H1 (cell line): ENCODE results near the gene CAPN10. TPM values are rescaled to one million over a fixed set of nuclear protein-coding genes. Genes with fewer than 3 reads are reported as not detected.

Experiments used
- BCL11A ChIP-seq, 2 experiments: IDR thresholded peaks; one replicate each; pipeline ENCODE4 v1.6.1; 2011; ENCODE audit warnings: low read depth in 2 of 2, low read length in 2 of 2, mild to moderate bottlenecking in 2 of 2
- CHD1 ChIP-seq: IDR thresholded peaks from 2 replicates; pipeline ENCODE4 v1.6.1; 2012; ENCODE audit warnings: low read depth, low read length, improper control_type of control experiment
- EGR1 ChIP-seq: IDR thresholded peaks from 2 replicates; pipeline ENCODE4 v1.6.1; 2011; ENCODE audit warnings: low read depth, low read length, borderline replicate concordance
- EP300 ChIP-seq, 2 experiments: IDR thresholded peaks; 1 replicate in 1 of 2; 2 replicates in 1 of 2; pipeline ENCODE4 v1.6.1; 2011 to 2012; ENCODE audit warnings: low read depth in 2 of 2, low read length in 2 of 2, mild to moderate bottlenecking in 2 of 2, borderline replicate concordance in 1 of 2, inconsistent platforms in 1 of 2, moderate library complexity in 1 of 2
- GTF2F1 ChIP-seq: IDR thresholded peaks from 2 replicates; pipeline ENCODE4 v1.6.1; 2012; ENCODE audit warnings: low read depth, low read length, improper control_type of control experiment, borderline replicate concordance
- MAFK ChIP-seq: IDR thresholded peaks from 2 replicates; pipeline ENCODE4 v1.6.1; 2012; ENCODE audit warnings: low read depth, mild to moderate bottlenecking, improper control_type of control experiment, low read length
- NRF1 ChIP-seq: IDR thresholded peaks from 2 replicates; pipeline ENCODE4 v1.6.1; 2011; ENCODE audit warnings: mild to moderate bottlenecking, low read depth, low read length, improper control_type of control experiment
- PHF8 ChIP-seq: fragments of 200-600 bp; sonication (generic); conservative IDR thresholded peaks from 2 replicates; pipeline ENCODE4 v1.7.1; 2012; ENCODE audit warnings: low read depth, mild to moderate bottlenecking, inconsistent platforms, low read length, moderate library complexity
- RBBP5 ChIP-seq: IDR thresholded peaks from 2 replicates; pipeline ENCODE4 v1.7.1; 2012; ENCODE audit warnings: low read depth, mild to moderate bottlenecking, inconsistent platforms, low read length, moderate library complexity, borderline replicate concordance
- RFX5 ChIP-seq: IDR thresholded peaks from 2 replicates; pipeline ENCODE4 v1.6.1; 2011; ENCODE audit warnings: low read depth, low read length, improper control_type of control experiment, borderline replicate concordance
- RXRA ChIP-seq: IDR thresholded peaks from 2 replicates; pipeline ENCODE4 v1.6.1; 2011; ENCODE audit warnings: low read depth, mild to moderate bottlenecking, low read length, moderate library complexity; ENCODE audit not compliant: insufficient read depth
- SAP30 ChIP-seq: fragments of 300-600 bp; sonication (generic); IDR thresholded peaks from 2 replicates; pipeline ENCODE4 v1.7.1; 2012; ENCODE audit warnings: low read length, moderate library complexity, mild to moderate bottlenecking, inconsistent platforms; ENCODE audit not compliant: insufficient read depth, insufficient replicate concordance
- TAF1 ChIP-seq: IDR thresholded peaks from 2 replicates; pipeline ENCODE4 v1.6.1; 2011; ENCODE audit warnings: mild to moderate bottlenecking, low read depth, low read length
- polyA plus RNA-seq, 7 experiments: library from polyadenylated mRNA; depleted of rRNA in 3 of 7; stranded (reverse) in 5 of 7; unstranded in 2 of 7; fragments of >200 nt in 5 of 7; fragments of 200-250 nt in 2 of 7; gene quantifications; 1 replicate in 5 of 7; 2 replicates in 1 of 7; 4 replicates in 1 of 7; pipeline versions ENCODE4 v1.2.1 to v1.2.3, GENCODE V29; 2011 to 2013; ENCODE audit warnings: missing spikeins in 2 of 7, mixed read lengths in 2 of 7
- total RNA-seq: library from RNA; stranded (reverse); fragmentation: NEBNext Ultra II Directional; extraction: Animal tissue kit (Norgen Biotek cat#: 25700); gene quantifications from 2 replicates; pipeline ENCODE4 v1.2.1, GENCODE V29; 2021
- TF ChIP-seq, protein P1 (sequence below), 3 experiments: IDR thresholded peaks; 1 replicate in 2 of 3; 2 replicates in 1 of 3; pipeline versions ENCODE4 v1.5.1 to v1.6.1; 2011; ENCODE audit warnings: low read length in 3 of 3, mild to moderate bottlenecking in 3 of 3, inconsistent platforms in 2 of 3, low read depth in 1 of 3, moderate library complexity in 1 of 3; ENCODE audit not compliant: insufficient read depth in 1 of 3; ENCODE audit errors: control extremely low read depth in 1 of 3
- TF ChIP-seq, protein P2 (sequence below): IDR thresholded peaks from 2 replicates; pipeline ENCODE4 v1.6.1; 2011; ENCODE audit warnings: low read depth, mild to moderate bottlenecking, low read length; ENCODE audit not compliant: insufficient read depth

Gene CAPN10
- total and polyA plus RNA-seq, 2 of the 8 experiments (the other 6 are each of a cell fraction or from before 2014, with no cell fraction given), result 30.7 to 39.8 TPM

DNA sequence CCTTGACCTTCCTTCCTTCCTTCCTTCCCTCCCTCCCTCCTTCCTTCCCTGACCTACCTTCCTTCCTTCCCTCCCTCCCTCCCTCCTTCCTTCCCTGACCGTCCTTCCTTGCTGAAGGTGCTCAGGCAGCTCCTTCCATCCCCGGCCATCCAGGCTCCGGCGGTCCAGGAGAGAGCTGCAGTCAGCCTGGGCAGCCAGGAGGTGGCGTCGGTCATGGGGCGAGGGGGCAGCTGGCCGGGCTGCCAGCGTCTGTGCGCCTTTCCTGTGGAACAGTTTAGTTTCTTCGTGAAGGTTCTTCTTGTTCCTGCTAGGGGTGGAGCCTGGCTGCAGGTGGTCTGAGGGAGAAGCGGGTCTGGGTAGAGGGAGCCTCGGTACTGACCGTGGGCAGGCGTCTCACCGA is 54.4 kb downstream of the CAPN10 start (continued):
- TF ChIP-seq, protein P1, sequence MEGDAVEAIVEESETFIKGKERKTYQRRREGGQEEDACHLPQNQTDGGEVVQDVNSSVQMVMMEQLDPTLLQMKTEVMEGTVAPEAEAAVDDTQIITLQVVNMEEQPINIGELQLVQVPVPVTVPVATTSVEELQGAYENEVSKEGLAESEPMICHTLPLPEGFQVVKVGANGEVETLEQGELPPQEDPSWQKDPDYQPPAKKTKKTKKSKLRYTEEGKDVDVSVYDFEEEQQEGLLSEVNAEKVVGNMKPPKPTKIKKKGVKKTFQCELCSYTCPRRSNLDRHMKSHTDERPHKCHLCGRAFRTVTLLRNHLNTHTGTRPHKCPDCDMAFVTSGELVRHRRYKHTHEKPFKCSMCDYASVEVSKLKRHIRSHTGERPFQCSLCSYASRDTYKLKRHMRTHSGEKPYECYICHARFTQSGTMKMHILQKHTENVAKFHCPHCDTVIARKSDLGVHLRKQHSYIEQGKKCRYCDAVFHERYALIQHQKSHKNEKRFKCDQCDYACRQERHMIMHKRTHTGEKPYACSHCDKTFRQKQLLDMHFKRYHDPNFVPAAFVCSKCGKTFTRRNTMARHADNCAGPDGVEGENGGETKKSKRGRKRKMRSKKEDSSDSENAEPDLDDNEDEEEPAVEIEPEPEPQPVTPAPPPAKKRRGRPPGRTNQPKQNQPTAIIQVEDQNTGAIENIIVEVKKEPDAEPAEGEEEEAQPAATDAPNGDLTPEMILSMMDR (IDR thresholded peaks at IDR 0.05; ENCODE audit: control extremely low read depth in 1 of 3, insufficient read depth in 1 of 3, low read depth in 1 of 3, low read length in 3 of 3), result peak; percentile 85 to 95 (median 93)
- TF ChIP-seq RBBP5 (no peak), EGR1 (no peak), RXRA (no peak), SAP30 (no peak), CHD1 (no peak), RFX5 (no peak), PHF8 (no peak), EP300 (IDR thresholded peaks at IDR 0.05; ENCODE audit: borderline replicate concordance in 1 of 2, low read depth in 2 of 2, low read length in 2 of 2) (no peak), GTF2F1 (no peak), MAFK (no peak), BCL11A (IDR thresholded peaks at IDR 0.05; ENCODE audit: low read depth in 2 of 2, low read length in 2 of 2) (no peak), TAF1 (no peak), NRF1 (no peak)
- TF ChIP-seq, protein P2, sequence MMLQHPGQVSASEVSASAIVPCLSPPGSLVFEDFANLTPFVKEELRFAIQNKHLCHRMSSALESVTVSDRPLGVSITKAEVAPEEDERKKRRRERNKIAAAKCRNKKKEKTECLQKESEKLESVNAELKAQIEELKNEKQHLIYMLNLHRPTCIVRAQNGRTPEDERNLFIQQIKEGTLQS, result no peak
